Tibial nerve (tissue), 3 donors: Measurements from ENCODE around the gene POLL.

Experiments
- POLR2A ChIP-seq, 2 donors: fragments of 450-650 bp; IDR thresholded peaks; one replicate each; pipeline ENCODE4 v1.6.1; 2017; ENCODE audit warnings: antibody characterized with exemption in 2 of 2, mild to moderate bottlenecking in 2 of 2, moderate library complexity in 2 of 2
- TF ChIP-seq, protein P1 (sequence below), 5 experiments: fragments of 200-600 bp in 3 of 5; fragments of 450-650 bp in 2 of 5; sonication (generic) in 3 of 5; IDR thresholded peaks; one replicate each; pipeline ENCODE4 v1.5.1; 2016 to 2019; ENCODE audit warnings: antibody characterized with exemption in 5 of 5, mild to moderate bottlenecking in 3 of 5, moderate library complexity in 2 of 5

- TF ChIP-seq, protein P1, sequence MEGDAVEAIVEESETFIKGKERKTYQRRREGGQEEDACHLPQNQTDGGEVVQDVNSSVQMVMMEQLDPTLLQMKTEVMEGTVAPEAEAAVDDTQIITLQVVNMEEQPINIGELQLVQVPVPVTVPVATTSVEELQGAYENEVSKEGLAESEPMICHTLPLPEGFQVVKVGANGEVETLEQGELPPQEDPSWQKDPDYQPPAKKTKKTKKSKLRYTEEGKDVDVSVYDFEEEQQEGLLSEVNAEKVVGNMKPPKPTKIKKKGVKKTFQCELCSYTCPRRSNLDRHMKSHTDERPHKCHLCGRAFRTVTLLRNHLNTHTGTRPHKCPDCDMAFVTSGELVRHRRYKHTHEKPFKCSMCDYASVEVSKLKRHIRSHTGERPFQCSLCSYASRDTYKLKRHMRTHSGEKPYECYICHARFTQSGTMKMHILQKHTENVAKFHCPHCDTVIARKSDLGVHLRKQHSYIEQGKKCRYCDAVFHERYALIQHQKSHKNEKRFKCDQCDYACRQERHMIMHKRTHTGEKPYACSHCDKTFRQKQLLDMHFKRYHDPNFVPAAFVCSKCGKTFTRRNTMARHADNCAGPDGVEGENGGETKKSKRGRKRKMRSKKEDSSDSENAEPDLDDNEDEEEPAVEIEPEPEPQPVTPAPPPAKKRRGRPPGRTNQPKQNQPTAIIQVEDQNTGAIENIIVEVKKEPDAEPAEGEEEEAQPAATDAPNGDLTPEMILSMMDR (IDR thresholded peaks at IDR 0.05) = peak; percentile 86 to 98 (median 96)
- TF ChIP-seq POLR2A (IDR thresholded peaks at IDR 0.05) = no peak
Measured at GRCh38 chr10:101569622-101570427, 18.2 kb downstream of the POLL start.
